ENCODE measurements around the gene MAPK4.

Gene MAPK4

GRCh38 chr18:50726960-50727589, 167.2 kb downstream of the MAPK4 start:
- DNase-seq: no peak

GRCh38 chr18:50727721-50728471, 168.0 kb downstream of the MAPK4 start:
- no peak for DNase-seq

- DNase-seq: no peak
These were observed 169.5 kb downstream of the MAPK4 start for GRCh38 chr18:50729376-50729775.

GRCh38 chr18:50729986-50730385, 170.1 kb downstream of the MAPK4 start:
- DNase-seq: no peak

- DNase-seq: no peak
These were observed 174.5 kb downstream of the MAPK4 start for GRCh38 chr18:50734342-50734741.

GRCh38 chr18:50734886-50735285, 175.0 kb downstream of the MAPK4 start:
- no peak for DNase-seq

GRCh38 chr18:50737127-50737526, 177.2 kb downstream of the MAPK4 start:
- DNase-seq: no peak

- DNase-seq: no peak
These were observed 178.3 kb downstream of the MAPK4 start for GRCh38 chr18:50738098-50738757.

- DNase-seq: no peak
These were observed 183.1 kb downstream of the MAPK4 start for GRCh38 chr18:50742952-50743351.

GRCh38 chr18:50744253-50744652, 184.4 kb downstream of the MAPK4 start:
- DNase-seq: no peak

GRCh38 chr18:50745945-50746344, 186.1 kb downstream of the MAPK4 start:
- DNase-seq: no peak

GRCh38 chr18:50747849-50748242, 188.0 kb downstream of the MAPK4 start:
- no peak for DNase-seq

- DNase-seq: no peak
These were observed 188.6 kb downstream of the MAPK4 start for GRCh38 chr18:50748243-50749229.

- DNase-seq: no peak
These were observed 189.5 kb downstream of the MAPK4 start for GRCh38 chr18:50749421-50749820.

- DNase-seq: no peak
These were observed 190.1 kb downstream of the MAPK4 start for GRCh38 chr18:50749945-50750344.

GRCh38 chr18:50750546-50750945, 190.7 kb downstream of the MAPK4 start:
- DNase-seq: no peak

- DNase-seq: no peak
These were observed 191.6 kb downstream of the MAPK4 start for GRCh38 chr18:50751490-50751889.

GRCh38 chr18:50751947-50752346, 192.1 kb downstream of the MAPK4 start:
- DNase-seq: no peak

GRCh38 chr18:50753311-50753710, 193.4 kb downstream of the MAPK4 start:
- DNase-seq: no peak

GRCh38 chr18:50754297-50754696, 194.4 kb downstream of the MAPK4 start:
- no peak for DNase-seq

- no peak for DNase-seq
These were observed 197.5 kb downstream of the MAPK4 start for GRCh38 chr18:50757358-50757757.

- no peak for DNase-seq
These were observed 209.6 kb downstream of the MAPK4 start for GRCh38 chr18:50769463-50769862.

- DNase-seq: no peak
These were observed 215.3 kb downstream of the MAPK4 start for GRCh38 chr18:50775207-50775606.

Data from Kasumi-1 (cell line).